IMR-90 (cell line): Measurements from ENCODE around the gene CACNA1G. TPM values are rescaled to one million over a fixed set of nuclear protein-coding genes. Genes with fewer than 3 reads are reported as not detected.

Experiments used
- ATAC-seq: fragments of 200-7000 bp; cut with Tn5 transposase; 2 replicates; pipeline ENCODE4 v1.9.1; 2020; ENCODE audit warnings: low read depth, mild to moderate bottlenecking, moderate library complexity
- BruUV-seq: library from RNA; stranded (reverse); fragments of 400-500 nt; replicated peaks from 2 replicates; lab custom pipeline; 2021; lab: Mats Ljungman, UMichigan
- CTCF ChIA-PET: fragments of 300-600 bp; formaldehyde crosslinking; extraction: SDS; loops from one replicate; lab custom pipeline; 2021; ENCODE audit warnings: antibody characterized with exemption; lab: Yijun Ruan, JAX
- POLR2A ChIA-PET: fragments of 300-600 bp; sonication (Branson Sonifier 250); formaldehyde crosslinking; loops from one replicate; lab custom pipeline; 2022; ENCODE audit warnings: antibody characterized with exemption; ENCODE audit not compliant: unreplicated experiment; lab: Charles Lee
- DNase-seq: peaks from one replicate; pipeline ENCODE4 v3.0.0; 2013
- H2AFZ ChIP-seq: replicated peaks from 2 replicates; pipeline ENCODE3; 2013; ENCODE audit warnings: low read length, mild to moderate bottlenecking; ENCODE audit not compliant: poor library complexity
- H2AK5ac ChIP-seq: 2 replicates; pipeline ENCODE4 v1.6.1; 2013; ENCODE audit warnings: low read depth, low read length, inconsistent platforms
- H2AK9ac ChIP-seq: replicated peaks from 2 replicates; pipeline ENCODE3; 2013; ENCODE audit warnings: mild to moderate bottlenecking, low read depth, low read length, moderate library complexity; ENCODE audit not compliant: poor library complexity
- H2BK120ac ChIP-seq: 2 replicates; pipeline ENCODE4 v1.6.1; 2013; ENCODE audit warnings: low read depth, low read length, inconsistent platforms
- H2BK15ac ChIP-seq: 3 replicates; pipeline ENCODE4 v1.6.1; 2013; ENCODE audit warnings: low read depth, low read length, inconsistent platforms
- H2BK20ac ChIP-seq: 2 replicates; pipeline ENCODE4 v1.6.1; 2013; ENCODE audit warnings: low read depth, mild to moderate bottlenecking, inconsistent platforms, low read length, moderate library complexity
- H2BK5ac ChIP-seq: 2 replicates; pipeline ENCODE4 v1.6.1; 2013; ENCODE audit warnings: mild to moderate bottlenecking, low read depth, low read length, inconsistent platforms; ENCODE audit not compliant: poor library complexity, severe bottlenecking
- H3K14ac ChIP-seq: replicated peaks from 2 replicates; pipeline ENCODE4 v1.6.1; 2013; ENCODE audit warnings: low read depth, low read length, inconsistent platforms
- H3K18ac ChIP-seq: 2 replicates; pipeline ENCODE4 v1.6.1; 2013; ENCODE audit warnings: low read depth, low read length, control low read depth
- H3K23ac ChIP-seq: 2 replicates; pipeline ENCODE4 v1.6.1; 2013; ENCODE audit warnings: low read depth, low read length, inconsistent platforms
- H3K27ac ChIP-seq: 2 replicates; pipeline ENCODE4 v1.5.1; 2013; ENCODE audit warnings: mild to moderate bottlenecking, control low read depth, low read length; ENCODE audit not compliant: insufficient read depth
- H3K27me3 ChIP-seq: 2 replicates; pipeline ENCODE4 v1.6.1; 2013; ENCODE audit warnings: low read length; ENCODE audit not compliant: control insufficient read depth, insufficient read depth
- H3K36me3 ChIP-seq: 2 replicates; pipeline ENCODE4 v1.6.1; 2013; ENCODE audit warnings: low read length, mixed read lengths; ENCODE audit not compliant: control insufficient read depth, insufficient read depth
- H3K4ac ChIP-seq: 2 replicates; pipeline ENCODE4 v1.6.1; 2013; ENCODE audit warnings: low read depth, low read length, inconsistent platforms
- H3K4me1 ChIP-seq: 2 replicates; pipeline ENCODE4 v1.6.1; 2013; ENCODE audit warnings: low read length, mixed read lengths; ENCODE audit not compliant: control insufficient read depth, insufficient read depth
- H3K4me2 ChIP-seq: 2 replicates; pipeline ENCODE4 v1.6.1; 2013; ENCODE audit warnings: low read depth, mild to moderate bottlenecking, control low read depth, low read length, moderate library complexity
- H3K4me3 ChIP-seq: 2 replicates; pipeline ENCODE4 v1.5.1; 2013; ENCODE audit warnings: low read depth, mild to moderate bottlenecking, control low read depth, low read length, moderate library complexity; ENCODE audit not compliant: insufficient read depth
- H3K56ac ChIP-seq: 2 replicates; pipeline ENCODE4 v1.6.1; 2013; ENCODE audit warnings: low read length, inconsistent platforms; ENCODE audit not compliant: insufficient read depth; ENCODE audit errors: extremely low read depth
- H3K79me1 ChIP-seq, 2 experiments: 2 replicates each; pipeline ENCODE4 v1.6.1; 2013; ENCODE audit warnings: low read length in 2 of 2, inconsistent platforms in 1 of 2, low read depth in 1 of 2
- H3K9ac ChIP-seq: 2 replicates; pipeline ENCODE4 v1.6.1; 2013; ENCODE audit warnings: low read depth, low read length, control low read depth
- H3K9me1 ChIP-seq: 2 replicates; pipeline ENCODE4 v1.6.1; 2013; ENCODE audit warnings: low read length, inconsistent platforms; ENCODE audit not compliant: insufficient read depth
- H3K9me3 ChIP-seq: 2 replicates; pipeline ENCODE4 v1.6.1; 2013; ENCODE audit warnings: low read length; ENCODE audit not compliant: control insufficient read depth, insufficient read depth
- H4K20me1 ChIP-seq: 2 replicates; pipeline ENCODE4 v1.6.1; 2013; ENCODE audit warnings: low read length, inconsistent platforms; ENCODE audit not compliant: insufficient read depth
- H4K5ac ChIP-seq: 2 replicates; pipeline ENCODE4 v1.6.1; 2013; ENCODE audit warnings: mild to moderate bottlenecking, low read depth, low read length, control low read depth
- H4K8ac ChIP-seq, 2 experiments: 2 replicates each; pipeline ENCODE4 v1.6.1; 2013; ENCODE audit warnings: low read depth in 2 of 2, low read length in 2 of 2, control low read depth in 1 of 2, inconsistent platforms in 1 of 2
- H4K91ac ChIP-seq: 2 replicates; pipeline ENCODE4 v1.6.1; 2013; ENCODE audit warnings: low read depth, low read length, inconsistent platforms; ENCODE audit not compliant: insufficient read depth
- CEBPB ChIP-seq: IDR thresholded peaks from 2 replicates; pipeline ENCODE4 v1.6.1; 2012; ENCODE audit warnings: low read depth, low read length, improper control_type of control experiment
- SMC3 ChIP-seq: fragments of 150-350 bp; IDR thresholded peaks from 2 replicates; pipeline ENCODE4 v1.6.1; 2016; ENCODE audit warnings: low read depth, mild to moderate bottlenecking, antibody characterized with exemption, low read length, moderate library complexity
- WGBS, 2 experiments: methylation state at CpG; one replicate each; pipeline versions ENCODE4 v1.1.5 to v1.1.7; 2013; ENCODE audit warnings: missing lambda C conversion rate in 2 of 2; ENCODE audit not compliant: insufficient read length in 1 of 2; ENCODE audit errors: extremely low coverage in 2 of 2; 5-methylcytosine and 5-hydroxymethylcytosine counted together
- dilution Hi-C: fragments of 300-500 bp; cut with HindIII; formaldehyde crosslinking; loops from one replicate; pipeline ENCODE4 v1.14.3; 2018; ENCODE audit warnings: low sequenced_read_pairs; ENCODE audit not compliant: unreplicated experiment
- in situ Hi-C: fragments of 300-500 bp; cut with MboI; formaldehyde crosslinking; loops from 3 replicates; pipeline ENCODE4 v1.14.3; 2019; ENCODE audit warnings: low sequenced_read_pairs, inconsistent platforms, mixed read lengths
- intact Hi-C: fragments of 100-400 bp; cut with micrococcal nuclease; formaldehyde crosslinking; loops from 2 replicates; pipeline ENCODE4 v1.10.0; 2022
- polyA plus RNA-seq, 3 experiments: library from polyadenylated mRNA; depleted of rRNA; stranded (reverse); fragments of >200 nt; gene quantifications; 2 replicates each; pipeline ENCODE4 v1.2.3, GENCODE V29; 2012; ENCODE audit warnings: low replicate concordance in 1 of 3
- total RNA-seq: library from RNA; depleted of rRNA; stranded (reverse); fragments of >200 nt; gene quantifications from 2 replicates; pipeline ENCODE4 v1.2.3, GENCODE V29; 2012
- TF ChIP-seq, protein P1 (sequence below): fragments of 150-350 bp; IDR thresholded peaks from 2 replicates; pipeline ENCODE4 v1.6.1; 2017; ENCODE audit warnings: mild to moderate bottlenecking, antibody characterized with exemption, low read length, low read depth

CACNA1G gene
- total and polyA plus RNA-seq, 2 of the 4 experiments (the other 2 are of a cell fraction), result under 0.01 to 0.03 TPM

GRCh38 chr17:50514388-50514787, 46.1 kb upstream of the CACNA1G start:
- H3K4me1 ChIP-seq, result peaks cover 2% of the 10 kb centered on the region
- H3K27ac ChIP-seq, result no peak overlapping the region
- in situ Hi-C loops (no loop called here), dilution Hi-C loops (no loop called here), intact Hi-C loops (no loop called here)
- TF ChIP-seq CEBPB, result no peak
- TF ChIP-seq SMC3, result no peak
- TF ChIP-seq, protein P1, sequence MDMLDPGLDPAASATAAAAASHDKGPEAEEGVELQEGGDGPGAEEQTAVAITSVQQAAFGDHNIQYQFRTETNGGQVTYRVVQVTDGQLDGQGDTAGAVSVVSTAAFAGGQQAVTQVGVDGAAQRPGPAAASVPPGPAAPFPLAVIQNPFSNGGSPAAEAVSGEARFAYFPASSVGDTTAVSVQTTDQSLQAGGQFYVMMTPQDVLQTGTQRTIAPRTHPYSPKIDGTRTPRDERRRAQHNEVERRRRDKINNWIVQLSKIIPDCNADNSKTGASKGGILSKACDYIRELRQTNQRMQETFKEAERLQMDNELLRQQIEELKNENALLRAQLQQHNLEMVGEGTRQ, result no peak
- no peak overlapping the region for H4K91ac ChIP-seq
- no CpG with 5 or more reads among the region's 3 CpGs for WGBS, 2 experiments
- no peak overlapping the region for H2BK15ac ChIP-seq
- no peak overlapping the region for H3K14ac ChIP-seq
- H2BK20ac ChIP-seq, result no peak overlapping the region
- H3K79me1 ChIP-seq, result no peaks in the 10 kb centered on the region
- H3K56ac ChIP-seq, result no peak overlapping the region
- no peaks in the 10 kb centered on the region for H3K9me1 ChIP-seq
- H3K23ac ChIP-seq, result no peak overlapping the region
- no peak overlapping the region for H4K5ac ChIP-seq
- CTCF ChIA-PET, result no interaction called here
- H4K8ac ChIP-seq, result no peak overlapping the region
- H2BK120ac ChIP-seq, result no peak overlapping the region
- H3K18ac ChIP-seq, result no peak overlapping the region
- H3K4me3 ChIP-seq, result no peak overlapping the region
- H4K20me1 ChIP-seq, result no peaks in the 10 kb centered on the region
- no peak overlapping the region for H3K4ac ChIP-seq
- no peak overlapping the region for H2AK9ac ChIP-seq
- H2AK5ac ChIP-seq, result no peak overlapping the region
- no peak overlapping the region for H2AFZ ChIP-seq
- no peak overlapping the region for H3K4me2 ChIP-seq
- no TSS peak for BruUV-seq
- POLR2A ChIA-PET, result no interaction called here
- H2BK5ac ChIP-seq, result no peak overlapping the region
- no peak overlapping the region for H3K9ac ChIP-seq
- H3K36me3 ChIP-seq, result no peaks in the 10 kb centered on the region
- H3K27me3 ChIP-seq, result peaks cover 6% of the 10 kb centered on the region; the same call in 1 of the 2 replicates
- no peak for DNase-seq
- H3K9me3 ChIP-seq, result no peaks in the 10 kb centered on the region
- no peak for ATAC-seq
